ENCODE measurements around the gene SRSF2.
"Not testable (repeated sequence)": the region's sequence is repeated elsewhere in the genome, so short reads cannot be mapped to it uniquely, and the experiment has no call there.

Gene SRSF2

GRCh38 chr17:76752006-76752405 is 14.9 kb upstream of the SRSF2 start:
- H3K27ac ChIP-seq = no peak overlapping the region
- DNase-seq = no peak

GRCh38 chr17:76751416-76751993 is 14.4 kb upstream of the SRSF2 start:
- H3K36me3 ChIP-seq = peaks cover 32 to 68% (median 53%) of the 10 kb centered on the region in 3 donors
- no peak for DNase-seq
- H3K4me3 ChIP-seq = no peak overlapping the region
- H3K9me3 ChIP-seq = no peaks in the 10 kb centered on the region
- TF ChIP-seq CTCF (IDR thresholded peaks at IDR 0.05) = no peak
- H3K4me1 ChIP-seq = no peaks in the 10 kb centered on the region
- H3K27me3 ChIP-seq = no peaks in the 10 kb centered on the region
- intact Hi-C loops (cut with DNase I; ENCODE audit: low total_unique reads) = no loop called here
- no peak overlapping the region for H3K27ac ChIP-seq

More at GRCh38 chr17:76752006-76752405, 14.9 kb upstream of the SRSF2 start:
- Histone ChIP-seq H3K27me3 (no peaks in the 10 kb centered on the region), H3K4me1 (no peaks in the 10 kb centered on the region), H3K9me3 (no peaks in the 10 kb centered on the region), H3K36me3 (peaks cover 32 to 68% (median 53%) of the 10 kb centered on the region in 3 donors), H3K4me3 (no peak overlapping the region)
- no peak for TF ChIP-seq CTCF (IDR thresholded peaks at IDR 0.05)
- intact Hi-C loops (cut with DNase I; ENCODE audit: low total_unique reads) = no loop called here

GRCh38 chr17:76748657-76749056 is 11.5 kb upstream of the SRSF2 start:
- H3K36me3 ChIP-seq = peaks cover 36 to 69% (median 55%) of the 10 kb centered on the region in 3 donors
- intact Hi-C loops (cut with DNase I; ENCODE audit: low total_unique reads) = no loop called here
- no peak for TF ChIP-seq CTCF (IDR thresholded peaks at IDR 0.05)
- no peaks in the 10 kb centered on the region for H3K27me3 ChIP-seq
- no peak overlapping the region for H3K4me3 ChIP-seq
- no peaks in the 10 kb centered on the region for H3K9me3 ChIP-seq
- no peak for DNase-seq
- no peaks in the 10 kb centered on the region for H3K4me1 ChIP-seq
- no peak overlapping the region for H3K27ac ChIP-seq

DNA sequence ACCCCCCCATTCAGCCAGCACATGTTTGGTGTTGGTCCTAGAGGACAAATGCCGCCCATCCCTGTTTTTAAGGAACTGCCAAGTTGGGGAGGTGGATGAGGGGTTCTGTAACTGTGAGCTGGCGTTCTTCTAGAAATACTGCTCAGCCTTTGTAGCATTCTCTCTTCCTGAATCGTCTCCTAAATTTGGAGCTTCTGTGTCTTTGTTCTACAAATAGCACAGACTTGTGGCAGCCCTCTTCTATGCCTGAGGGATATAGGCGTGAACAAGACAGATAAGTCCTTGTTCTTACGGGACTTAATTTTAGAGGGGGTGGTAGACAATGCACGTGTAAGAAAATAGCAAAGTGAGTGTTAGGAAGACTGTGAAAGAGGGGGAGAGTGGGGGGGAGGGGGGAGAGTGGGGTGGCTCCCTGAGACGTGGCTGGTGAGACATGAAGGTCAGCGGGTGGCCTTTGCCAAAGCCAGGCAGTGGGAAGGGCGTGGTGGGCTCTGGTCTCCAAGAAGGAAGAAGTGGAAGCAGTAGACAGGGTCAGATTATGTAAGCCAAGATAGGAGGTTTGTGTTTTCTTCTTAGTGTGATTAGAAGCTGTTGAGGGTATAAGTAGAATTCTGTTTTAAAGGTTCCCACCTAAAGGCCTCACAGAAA is 10.7 kb upstream of the SRSF2 start:
- Histone ChIP-seq H3K9me3 (no peaks in the 10 kb centered on the region), H3K4me1 (no peaks in the 10 kb centered on the region), H3K27ac (no peak overlapping the region), H3K4me3 (no peak overlapping the region), H3K36me3 (peaks cover 39 to 74% (median 47%) of the 10 kb centered on the region in 3 donors), H3K27me3 (no peaks in the 10 kb centered on the region)
- no peak for TF ChIP-seq CTCF (IDR thresholded peaks at IDR 0.05)
- DNase-seq = no peak
- intact Hi-C loops (cut with DNase I; ENCODE audit: low total_unique reads) = no loop called here

DNA sequence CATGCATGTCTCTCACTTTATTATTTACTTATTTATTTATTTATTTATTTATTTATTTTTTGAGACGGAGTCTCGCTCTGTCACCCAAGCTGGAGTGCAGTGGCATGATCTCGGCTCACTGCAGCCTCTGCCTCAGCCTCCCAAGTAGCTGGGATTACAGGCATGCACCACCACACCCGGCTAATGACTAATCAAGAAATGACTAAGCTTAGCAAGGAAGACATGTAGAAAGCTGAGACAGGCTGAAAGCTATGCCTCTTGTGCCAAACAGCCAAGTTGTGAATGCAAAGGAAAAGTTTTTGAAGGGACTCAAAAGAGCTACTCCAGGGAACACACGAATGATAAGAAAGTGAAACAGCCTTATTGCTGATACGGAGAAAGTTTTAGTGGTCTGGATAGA is 8.7 kb upstream of the SRSF2 start:
- H3K27me3 ChIP-seq; intact Hi-C loops (cut with DNase I; ENCODE audit: low total_unique reads); DNase-seq; H3K27ac ChIP-seq; H3K9me3 ChIP-seq; H3K4me1 ChIP-seq; H3K4me3 ChIP-seq: not testable (repeated sequence)
- H3K36me3 ChIP-seq = peaks cover 41 to 64% (median 45%) of the 10 kb centered on the region in 3 donors

DNA sequence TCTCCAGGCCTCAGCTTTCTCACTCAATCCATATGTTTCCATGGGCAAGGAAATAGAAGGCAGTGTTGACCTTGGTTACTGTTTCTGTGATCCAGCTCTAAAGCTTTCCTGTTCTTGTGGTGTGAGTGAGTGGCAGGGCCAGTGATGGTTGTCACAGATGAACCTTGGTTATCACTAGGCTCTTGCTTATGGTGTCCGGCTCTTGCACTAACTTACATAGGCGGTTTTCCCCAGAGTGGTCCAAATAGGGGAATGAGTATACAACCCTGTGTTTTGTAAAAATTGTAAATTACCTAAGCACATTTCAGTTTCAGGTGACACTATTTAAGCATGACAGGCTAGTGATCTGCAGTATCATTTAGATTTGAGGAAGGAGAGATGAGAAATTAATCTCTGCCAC is 7.6 kb upstream of the SRSF2 start:
- intact Hi-C loops (cut with DNase I; ENCODE audit: low total_unique reads) = no loop called here
- Histone ChIP-seq H3K9me3 (no peaks in the 10 kb centered on the region), H3K4me1 (peaks cover 0 to 13% (median 4%) of the 10 kb centered on the region in 4 donors)

More for the DNA sequence above, 7.6 kb upstream of the SRSF2 start:
- no peaks in the 10 kb centered on the region for H3K27me3 ChIP-seq
- no peak overlapping the region for H3K4me3 ChIP-seq
- no peak overlapping the region for H3K27ac ChIP-seq
- DNase-seq = no peak
- TF ChIP-seq CTCF (IDR thresholded peaks at IDR 0.05) = no peak
- peaks cover 41 to 59% (median 45%) of the 10 kb centered on the region in 3 donors for H3K36me3 ChIP-seq
